ENCODE results near the gene TMED1.
A peak's percentile ranks its signal among the peaks of the same experiment; 100 is the strongest.

- TF ChIP-seq POLR2A (conservative IDR thresholded peaks at IDR 0.05) (no peak), ZNF699 (CRISPR knock-in tag; IDR thresholded peaks at IDR 0.05; ENCODE audit: insufficient replicate concordance) (no peak), SMC3 (conservative IDR thresholded peaks at IDR 0.05; ENCODE audit: insufficient read depth, low read depth, low read length) (no peak), EP300 (IDR thresholded peaks at IDR 0.05; ENCODE audit: low read length) (no peak), GTF2E2 (tag; IDR thresholded peaks at IDR 0.05) (no peak), REST (IDR thresholded peaks at IDR 0.05; ENCODE audit: borderline replicate concordance) (no peak), REST (CRISPR knock-in tag; IDR thresholded peaks at IDR 0.05; ENCODE audit: low read depth) (no peak), BCOR (IDR thresholded peaks at IDR 0.05) (peak; percentile 87), SAFB2 (IDR thresholded peaks at IDR 0.05; ENCODE audit: borderline replicate concordance, low read depth, low read length, severe bottlenecking) (no peak), E2F1 (CRISPR knock-in tag; IDR thresholded peaks at IDR 0.05) (no peak), CTCF (IDR thresholded peaks at IDR 0.05 in 2 of 3, conservative IDR thresholded peaks at IDR 0.05 in 1 of 3; ENCODE audit: insufficient read depth in 2 of 3, low read depth in 1 of 3, low read length in 3 of 3) (no peak), ZNF778 (CRISPR knock-in tag; IDR thresholded peaks at IDR 0.05) (no peak), RNF219 (CRISPR knock-in tag; IDR thresholded peaks at IDR 0.05) (no peak), THAP12 (CRISPR knock-in tag; IDR thresholded peaks at IDR 0.05) (no peak)
These were observed 16.6 kb downstream of the TMED1 start for GRCh38 chr19:10819124-10820060.

Measured in K562 (cell line).